Endothelial cell of umbilical vein (primary cell): ENCODE measurements around the gene INMT. TPM values are rescaled to one million over a fixed set of nuclear protein-coding genes. Genes with fewer than 3 reads are reported as not detected.

ENCODE experiments used
- BruUV-seq: library from RNA; stranded (reverse); fragments of 400-500 nt; replicated peaks from 2 replicates; lab custom pipeline; 2021; lab: Mats Ljungman, UMichigan
- CTCF ChIA-PET: fragments of 300-600, 350-600 bp; sonication (Branson Sonifier 250); formaldehyde crosslinking; loops from one replicate; lab custom pipeline; 2021; ENCODE audit warnings: antibody characterized with exemption, inconsistent platforms; lab: Charles Lee
- POLR2A ChIA-PET: fragments of 300-600, 350-600 bp; sonication (Branson Sonifier 250); formaldehyde crosslinking; loops from one replicate; lab custom pipeline; 2021; ENCODE audit warnings: antibody characterized with exemption, inconsistent platforms; lab: Charles Lee
- DNase-seq: peaks from one replicate; pipeline ENCODE4 v3.0.0-alpha.2; 2011; ENCODE audit warnings: low read depth, low spot score
- FAIRE-seq: peaks from 2 replicates; lab custom pipeline; 2011; peaks lifted over from hg19 to GRCh38; lab: Jason Lieb, UNC
- H2AFZ ChIP-seq: 2 replicates; pipeline ENCODE4 v1.6.0; 2012; ENCODE audit warnings: low read depth, low read length, control low read depth, inconsistent platforms
- H3K27ac ChIP-seq: 2 replicates; pipeline ENCODE4 v1.5.1; 2011; ENCODE audit warnings: low read depth, mild to moderate bottlenecking, control low read depth, low read length, moderate library complexity; ENCODE audit not compliant: insufficient read depth
- H3K27me3 ChIP-seq, 2 experiments: 2 replicates each; pipeline versions ENCODE4 v1.6.0 to v1.6.1; 2011; ENCODE audit warnings: low read length in 2 of 2, mixed read lengths in 1 of 2; ENCODE audit not compliant: control insufficient read depth in 2 of 2, insufficient read depth in 2 of 2
- H3K36me3 ChIP-seq, 2 experiments: 2 replicates in 1 of 2; 3 replicates in 1 of 2; pipeline ENCODE4 v1.5.1; 2011; ENCODE audit warnings: low read length in 2 of 2, mild to moderate bottlenecking in 1 of 2, moderate library complexity in 1 of 2; ENCODE audit not compliant: control insufficient read depth in 2 of 2, insufficient read depth in 2 of 2; ENCODE audit errors: extremely low read depth in 1 of 2
- H3K4me1 ChIP-seq: 3 replicates; pipeline ENCODE4 v1.5.1; 2011; ENCODE audit warnings: mild to moderate bottlenecking, low read length; ENCODE audit not compliant: control insufficient read depth, insufficient read depth; ENCODE audit errors: extremely low read depth
- H3K4me2 ChIP-seq: 2 replicates; pipeline ENCODE4 v1.6.1; 2011; ENCODE audit warnings: low read length, control low read depth, mixed read lengths; ENCODE audit not compliant: insufficient read depth
- H3K4me3 ChIP-seq, 3 experiments: fragments of 200-600 bp in 1 of 3; sonication (generic), shearing (Covaris generic) in 1 of 3; replicated peaks in 1 of 3; 2 replicates each; pipeline ENCODE4 v1.5.1; 2011 to 2016; ENCODE audit warnings: control low read depth in 3 of 3, low read length in 3 of 3, mild to moderate bottlenecking in 2 of 3, inconsistent platforms in 1 of 3, low read depth in 1 of 3, moderate library complexity in 1 of 3; ENCODE audit not compliant: insufficient read depth in 1 of 3
- H3K79me2 ChIP-seq: 2 replicates; pipeline ENCODE4 v1.6.0; 2012; ENCODE audit warnings: low read length, inconsistent platforms; ENCODE audit not compliant: control insufficient read depth, insufficient read depth
- H3K9ac ChIP-seq: replicated peaks from 2 replicates; pipeline ENCODE3; 2011; ENCODE audit warnings: low read length, control low read depth; ENCODE audit not compliant: insufficient read depth; ENCODE audit errors: extremely low read depth
- H3K9me1 ChIP-seq: replicated peaks from 3 replicates; pipeline ENCODE4 v1.6.0; 2011; ENCODE audit warnings: mild to moderate bottlenecking, low read length; ENCODE audit not compliant: control insufficient read depth, insufficient read depth; ENCODE audit errors: extremely low read depth
- H3K9me3 ChIP-seq: replicated peaks from 2 replicates; pipeline ENCODE4 v1.5.1; 2012; ENCODE audit warnings: low read length, inconsistent platforms; ENCODE audit not compliant: control insufficient read depth, insufficient read depth
- H4K20me1 ChIP-seq: replicated peaks from 2 replicates; pipeline ENCODE3; 2011; ENCODE audit warnings: mild to moderate bottlenecking, low read length; ENCODE audit not compliant: control insufficient read depth, insufficient read depth; ENCODE audit errors: extremely low read depth
- CTCF ChIP-seq, 2 donors: IDR thresholded peaks; 1 replicate in 1 of 2; 2 replicates in 1 of 2; pipeline ENCODE4 v1.5.1; 2011; ENCODE audit warnings: low read length in 2 of 2, mild to moderate bottlenecking in 2 of 2, moderate library complexity in 2 of 2, control low read depth in 1 of 2, inconsistent platforms in 1 of 2, low read depth in 1 of 2; ENCODE audit not compliant: insufficient read depth in 1 of 2; ENCODE audit errors: extremely low read depth in 1 of 2
- EZH2 ChIP-seq: IDR thresholded peaks from 2 replicates; pipeline ENCODE4 v1.6.1; 2012; ENCODE audit warnings: borderline replicate concordance, low read depth, mild to moderate bottlenecking, moderate library complexity, low read length, inconsistent platforms; ENCODE audit not compliant: severe bottlenecking
- FOS ChIP-seq: IDR thresholded peaks from 2 replicates; pipeline ENCODE4 v1.6.1; 2011; ENCODE audit warnings: mild to moderate bottlenecking, low read length, moderate library complexity, borderline replicate concordance; ENCODE audit not compliant: insufficient read depth
- GATA2 ChIP-seq: IDR thresholded peaks from 2 replicates; pipeline ENCODE4 v1.7.0; 2011; ENCODE audit warnings: low read depth, mild to moderate bottlenecking, moderate library complexity, mixed read lengths, low read length; ENCODE audit not compliant: insufficient read length, insufficient read depth
- JUN ChIP-seq: IDR thresholded peaks from 2 replicates; pipeline ENCODE4 v1.6.1; 2011; ENCODE audit warnings: borderline replicate concordance, low read depth; ENCODE audit not compliant: insufficient read length, insufficient read depth
- MAX ChIP-seq: IDR thresholded peaks from 2 replicates; pipeline ENCODE4 v1.6.1; 2011; ENCODE audit not compliant: insufficient read depth, insufficient read length
- MYC ChIP-seq: IDR thresholded peaks from one replicate; pipeline ENCODE4 v1.6.1; 2011; ENCODE audit warnings: mild to moderate bottlenecking, low read depth, low read length
- POLR2A ChIP-seq: IDR thresholded peaks from 2 replicates; pipeline ENCODE4 v1.6.1; 2012; ENCODE audit warnings: low read depth, mild to moderate bottlenecking, control low read depth, low read length
- POLR2AphosphoS5 ChIP-seq: IDR thresholded peaks from 2 replicates; pipeline ENCODE4 v1.6.1; 2012; ENCODE audit warnings: low read depth, mild to moderate bottlenecking, control low read depth, low read length, moderate library complexity; ENCODE audit not compliant: insufficient read depth
- dilution Hi-C: fragments of 300-500 bp; cut with MboI; formaldehyde crosslinking; loops from one replicate; pipeline ENCODE4 v1.15.0; 2019; ENCODE audit warnings: low sequenced_read_pairs; ENCODE audit not compliant: extremely low pct_ligation_motif_present
- intact Hi-C: fragments of 100-400 bp; cut with micrococcal nuclease; formaldehyde crosslinking; loops from one replicate; pipeline ENCODE4 v1.10.0; 2022
- polyA plus RNA-seq, 4 experiments: library from polyadenylated mRNA; depleted of rRNA in 3 of 4; stranded (reverse) in 3 of 4; unstranded in 1 of 4; fragments of >200 nt; gene quantifications; 2 replicates each; pipeline versions ENCODE4 v1.2.1 to v1.2.3, GENCODE V29; 2011 to 2012; ENCODE audit warnings: missing spikeins in 1 of 4
- total RNA-seq: library from RNA; stranded (reverse); gene quantifications from 2 replicates; pipeline ENCODE4 v1.2.3, GENCODE V29; 2021

INMT gene
- total and polyA plus RNA-seq, 2 donors (not counting 3 experiments of a cell fraction or from before 2014, with no cell fraction given), result not detected

DNA sequence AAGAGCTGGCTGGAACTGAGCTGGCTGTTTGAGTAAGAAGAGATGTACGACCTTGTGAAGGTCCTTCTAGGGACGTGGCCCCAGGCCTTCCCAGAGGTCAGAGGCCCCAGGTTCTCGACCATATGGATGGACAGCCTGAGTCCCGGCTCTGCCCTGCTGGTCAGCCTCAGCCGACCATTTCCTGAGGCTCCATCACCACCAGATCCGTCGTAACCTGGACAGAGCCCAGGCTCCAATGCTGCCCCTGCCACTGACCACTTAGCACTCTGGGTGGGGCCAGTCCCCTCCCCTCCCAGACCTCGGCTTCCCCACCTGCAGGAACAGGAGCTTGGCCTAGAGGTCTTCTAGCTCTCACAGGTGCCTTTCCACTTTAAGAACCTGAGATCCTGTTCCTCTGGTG, 10.6 kb upstream of the INMT start:
- POLR2A ChIA-PET, result no interaction called here

More for the DNA sequence above, 10.6 kb upstream of the INMT start:
- intact Hi-C loops (loop anchor here (2.0 to 5.0 kb wide), 3 partner anchors 234 to 464 kb away; no protein-coding TSS in a partner anchor), dilution Hi-C loops (no loop called here)
- H3K27ac ChIP-seq, result no peak overlapping the region
- FAIRE-seq, result no peak
- no TSS peak for BruUV-seq
- H3K36me3 ChIP-seq, result no peaks in the 10 kb centered on the region
- H3K79me2 ChIP-seq, result no peaks in the 10 kb centered on the region
- CTCF ChIA-PET, result interaction anchor here (0.9 to 3.7 kb wide), 7 partner anchors 12 to 576 kb away, joined by 3 to 25 read pairs (median 5); no protein-coding TSS in a partner anchor
- no peak for TF ChIP-seq CTCF (IDR thresholded peaks at IDR 0.05; ENCODE audit: extremely low read depth in 1 of 2, insufficient read depth in 1 of 2, low read depth in 1 of 2, low read length in 2 of 2)
- no peak for TF ChIP-seq POLR2A
- no peak for TF ChIP-seq JUN
- TF ChIP-seq POLR2AphosphoS5, result no peak
- TF ChIP-seq MAX, result no peak
- no peak for TF ChIP-seq EZH2
- no peak for TF ChIP-seq MYC
- TF ChIP-seq FOS, result no peak
- no peak for TF ChIP-seq GATA2
- no peaks in the 10 kb centered on the region for H4K20me1 ChIP-seq
- no peaks in the 10 kb centered on the region for H3K9me1 ChIP-seq
- no peak overlapping the region for H3K4me3 ChIP-seq
- H3K9ac ChIP-seq, result no peak overlapping the region
- no peak overlapping the region for H3K4me2 ChIP-seq
- no peaks in the 10 kb centered on the region for H3K4me1 ChIP-seq
- DNase-seq, result no peak
- no peaks in the 10 kb centered on the region for H3K9me3 ChIP-seq
- peaks cover 3 to 4% of the 10 kb centered on the region in 2 experiments for H3K27me3 ChIP-seq
- no peak overlapping the region for H2AFZ ChIP-seq
